Smooth muscle cell of the coronary artery (primary cell): ENCODE results near the gene SLC37A1. TPM values are rescaled to one million over a fixed set of nuclear protein-coding genes. Genes with fewer than 3 reads are reported as not detected.

Source experiments
- total RNA-seq: library from RNA; depleted of rRNA; stranded (reverse); fragments of >200 nt; gene quantifications from 2 replicates; pipeline ENCODE4 v1.2.3, GENCODE V29; 2014; ENCODE audit warnings: low replicate concordance

The SLC37A1 gene
- total RNA-seq, result 1.9 and 6.1 TPM in 2 replicates

DNA sequence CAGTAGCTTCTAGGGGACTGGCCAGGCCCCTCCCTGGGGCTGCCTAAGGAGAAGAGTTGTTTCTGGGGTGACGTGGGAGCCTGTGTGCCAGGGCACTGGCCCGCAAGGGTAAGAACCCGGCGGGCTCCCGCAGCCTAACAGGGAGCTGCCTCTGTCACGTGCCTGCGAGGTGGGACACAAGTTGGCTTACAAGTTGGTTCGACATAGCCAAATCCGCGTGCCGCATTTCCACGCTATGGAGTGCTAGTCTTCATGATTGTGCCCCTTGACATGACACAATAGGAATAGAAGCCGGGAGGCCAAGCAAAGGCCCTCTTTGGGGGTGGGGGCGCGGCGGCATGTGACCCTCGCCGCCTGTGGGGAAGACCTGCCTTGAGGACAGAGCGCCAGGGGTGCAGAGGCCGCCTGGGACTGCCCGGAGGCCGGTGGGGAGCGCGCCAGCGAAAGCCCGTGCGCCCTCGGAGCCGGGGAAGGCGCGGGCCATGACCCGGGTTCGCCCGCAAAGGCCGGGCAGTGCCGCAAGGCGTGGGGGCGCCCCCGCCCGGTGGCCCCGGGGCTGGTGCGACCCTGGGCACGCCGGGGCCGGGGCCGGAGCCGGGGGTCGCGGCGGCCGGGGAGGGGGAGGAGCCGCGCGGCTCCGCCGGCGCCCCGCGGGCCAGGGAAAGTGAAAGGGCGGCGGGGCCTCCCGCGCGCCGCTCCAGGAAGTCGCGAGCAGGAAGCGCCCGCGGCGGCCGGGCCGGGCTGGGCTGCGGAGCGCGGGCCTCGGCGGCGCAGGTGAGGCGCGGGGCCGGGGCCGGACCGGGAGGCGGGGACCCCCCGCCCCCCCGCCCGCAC is at the start of gene SLC37A1:
Gene SLC37A1, plus strand, starts transcription at position 702 of the 834 bp plus-strand sequence. CDS start 4,603 bp downstream, outside the sequence.

GRCh38 chr21:42496120-42496838 is 17.4 kb upstream of the SLC37A1 start, which contains the start of gene RSPH1:
TSS of gene RSPH1 (minus strand) at chr21:42496224. CDS start at chr21:42496186, 38 bp downstream.

Other genes with a start within 250 kb of the SLC37A1 start
- 0.47 TPM in 1 of 2 replicates, not detected in the other for gene TFF3, start 198.4 kb upstream of the SLC37A1 start, total RNA-seq
- not detected in 2 replicates for gene TFF2, start 162.9 kb upstream of the SLC37A1 start, total RNA-seq
- gene TFF1, start 147.3 kb upstream of the SLC37A1 start, total RNA-seq, result 0.15 TPM in 1 of 2 replicates, not detected in the other
- not detected in 2 replicates for gene TMPRSS3, start 117.8 kb upstream of the SLC37A1 start, total RNA-seq
- gene UBASH3A, start 110.0 kb upstream of the SLC37A1 start, total RNA-seq, result not detected in 2 replicates
- gene RSPH1, start 17.6 kb upstream of the SLC37A1 start, total RNA-seq, result 0.12 TPM in 1 of 2 replicates, not detected in the other
- gene PDE9A, start 139.8 kb downstream of the SLC37A1 start, total RNA-seq, result 0.12 and 1.7 TPM in 2 replicates